Esophagus (tissue), 2 donors: ENCODE results near the gene IMMP2L. TPM values are rescaled to one million over a fixed set of nuclear protein-coding genes. Genes with fewer than 3 reads are reported as not detected.

Source experiments
- H3K27ac ChIP-seq, 2 donors: one replicate each; pipeline ENCODE4 v1.5.1; 2013; ENCODE audit warnings: low read depth in 2 of 2, mild to moderate bottlenecking in 2 of 2, inconsistent platforms in 1 of 2, low read length in 1 of 2, moderate library complexity in 1 of 2
- H3K27me3 ChIP-seq, 2 donors: one replicate each; pipeline ENCODE4 v1.6.1; 2013; ENCODE audit warnings: low read length in 2 of 2, control low read depth in 1 of 2, mild to moderate bottlenecking in 1 of 2; ENCODE audit not compliant: insufficient read depth in 2 of 2, control insufficient read depth in 1 of 2
- H3K36me3 ChIP-seq, 2 donors: one replicate each; pipeline ENCODE4 v1.6.1; 2013; ENCODE audit warnings: low read length in 1 of 2; ENCODE audit not compliant: control insufficient read depth in 2 of 2, insufficient read depth in 2 of 2
- H3K4me1 ChIP-seq, 2 donors: one replicate each; pipeline ENCODE4 v1.6.1; 2013; ENCODE audit warnings: low read length in 1 of 2; ENCODE audit not compliant: control insufficient read depth in 2 of 2, insufficient read depth in 2 of 2
- H3K4me3 ChIP-seq, 2 donors: one replicate each; pipeline ENCODE4 v1.5.1; 2013; ENCODE audit warnings: low read length in 2 of 2, mild to moderate bottlenecking in 2 of 2, low read depth in 1 of 2, moderate library complexity in 1 of 2
- H3K9me3 ChIP-seq, 2 donors: one replicate each; pipeline ENCODE4 v1.6.1; 2013; ENCODE audit warnings: mild to moderate bottlenecking in 2 of 2, low read depth in 1 of 2, low read length in 1 of 2, moderate library complexity in 1 of 2; ENCODE audit not compliant: control insufficient read depth in 2 of 2, insufficient read depth in 1 of 2
- WGBS, 2 donors: extraction: QIAGEN DNeasy Blood & Tissue Kit; methylation state at CpG; one replicate each; pipeline ENCODE4 v1.1.7; 2013; 5-methylcytosine and 5-hydroxymethylcytosine counted together
- polyA plus RNA-seq, 2 donors: library from polyadenylated mRNA; stranded (reverse); fragments of 200-250 nt; gene quantifications; one replicate each; pipeline ENCODE4 v1.2.3, GENCODE V29; 2013
- donor health status: healthy with polysubstance abuse.
- donor health status: Bipolar disorder and iron deficiency.

Gene IMMP2L
- polyA plus RNA-seq, 2 donors: 6.5 to 14.5 TPM

GRCh38 chr7:110856704-110857103 lies 705.6 kb downstream of the IMMP2L start:
- Histone ChIP-seq H3K27me3 (no peaks in the 10 kb centered on the region), H3K4me3 (no peak overlapping the region), H3K27ac (no peak overlapping the region), H3K36me3 (no peaks in the 10 kb centered on the region), H3K9me3 (no peaks in the 10 kb centered on the region), H3K4me1 (no peaks in the 10 kb centered on the region)
- 77% methylated on average over 3 of the region's 3 CpGs for WGBS, 2 donors

GRCh38 chr7:110854651-110855050 lies 707.6 kb downstream of the IMMP2L start:
- Histone ChIP-seq H3K4me1 (no peaks in the 10 kb centered on the region), H3K36me3 (no peaks in the 10 kb centered on the region), H3K9me3 (no peaks in the 10 kb centered on the region), H3K27me3 (no peaks in the 10 kb centered on the region), H3K27ac (no peak overlapping the region), H3K4me3 (no peak overlapping the region)
- WGBS, 2 donors: 87 to 91% methylated on average over 2 of the region's 2 CpGs

- no peak overlapping the region for H3K4me3 ChIP-seq
- no peaks in the 10 kb centered on the region for H3K4me1 ChIP-seq
- no peaks in the 10 kb centered on the region for H3K36me3 ChIP-seq
- no peaks in the 10 kb centered on the region for H3K27me3 ChIP-seq
- no peaks in the 10 kb centered on the region for H3K9me3 ChIP-seq
- H3K27ac ChIP-seq: no peak overlapping the region
Measured at GRCh38 chr7:110854166-110854565, 708.1 kb downstream of the IMMP2L start.

GRCh38 chr7:110853263-110853662 lies 709.0 kb downstream of the IMMP2L start:
- Histone ChIP-seq H3K36me3 (no peaks in the 10 kb centered on the region), H3K9me3 (no peaks in the 10 kb centered on the region), H3K4me1 (no peaks in the 10 kb centered on the region), H3K27ac (no peak overlapping the region), H3K4me3 (no peak overlapping the region), H3K27me3 (no peaks in the 10 kb centered on the region)
- 83 to 97% methylated on average over 3 of the region's 3 CpGs for WGBS, 2 donors

GRCh38 chr7:110852156-110852940 lies 709.9 kb downstream of the IMMP2L start:
- no peaks in the 10 kb centered on the region for H3K36me3 ChIP-seq
- 71 to 72% methylated on average over 4 of the region's 4 CpGs for WGBS, 2 donors
- no peaks in the 10 kb centered on the region for H3K4me1 ChIP-seq
- no peaks in the 10 kb centered on the region for H3K9me3 ChIP-seq
- no peak overlapping the region for H3K4me3 ChIP-seq
- H3K27ac ChIP-seq: no peak overlapping the region
- H3K27me3 ChIP-seq: no peaks in the 10 kb centered on the region

GRCh38 chr7:110850224-110850623 lies 712.1 kb downstream of the IMMP2L start:
- H3K4me1 ChIP-seq: no peaks in the 10 kb centered on the region
- H3K4me3 ChIP-seq: no peak overlapping the region
- WGBS, 2 donors: 96 to 97% methylated on average over 3 of the region's 3 CpGs
- no peaks in the 10 kb centered on the region for H3K36me3 ChIP-seq
- H3K27me3 ChIP-seq: no peaks in the 10 kb centered on the region
- H3K9me3 ChIP-seq: no peaks in the 10 kb centered on the region
- H3K27ac ChIP-seq: no peak overlapping the region

GRCh38 chr7:110842796-110843195 lies 719.5 kb downstream of the IMMP2L start:
- H3K4me3 ChIP-seq: no peak overlapping the region
- no peaks in the 10 kb centered on the region for H3K9me3 ChIP-seq
- WGBS, 2 donors: 91 to 94% methylated on average over 4 of the region's 4 CpGs
- no peaks in the 10 kb centered on the region for H3K36me3 ChIP-seq
- no peak overlapping the region for H3K27ac ChIP-seq
- no peaks in the 10 kb centered on the region for H3K4me1 ChIP-seq
- no peaks in the 10 kb centered on the region for H3K27me3 ChIP-seq

GRCh38 chr7:110841840-110842545 lies 720.3 kb downstream of the IMMP2L start:
- Histone ChIP-seq H3K4me1 (no peaks in the 10 kb centered on the region), H3K4me3 (no peak overlapping the region), H3K36me3 (no peaks in the 10 kb centered on the region), H3K27ac (no peak overlapping the region), H3K27me3 (no peaks in the 10 kb centered on the region), H3K9me3 (no peaks in the 10 kb centered on the region)
- WGBS, 2 donors: 66 to 72% methylated on average over 3 of the region's 3 CpGs

GRCh38 chr7:110839866-110840265 lies 722.4 kb downstream of the IMMP2L start:
- Histone ChIP-seq H3K9me3 (no peaks in the 10 kb centered on the region), H3K36me3 (no peaks in the 10 kb centered on the region), H3K27me3 (no peaks in the 10 kb centered on the region), H3K27ac (no peak overlapping the region), H3K4me3 (no peak overlapping the region), H3K4me1 (no peaks in the 10 kb centered on the region)
- 64 to 70% methylated on average over 5 of the region's 5 CpGs for WGBS, 2 donors

GRCh38 chr7:110835849-110836248 lies 726.4 kb downstream of the IMMP2L start:
- Histone ChIP-seq H3K27ac (no peak overlapping the region), H3K36me3 (no peaks in the 10 kb centered on the region), H3K27me3 (no peaks in the 10 kb centered on the region), H3K4me1 (no peaks in the 10 kb centered on the region), H3K9me3 (no peaks in the 10 kb centered on the region), H3K4me3 (no peak overlapping the region)
- 90 to 94% methylated on average over 1 of the region's 1 CpG for WGBS, 2 donors
